Measurements from ENCODE around the gene AMY2B. TPM values are rescaled to one million over a fixed set of nuclear protein-coding genes. Genes with fewer than 3 reads are reported as not detected.
"Not testable (repeated sequence)": the region's sequence is repeated elsewhere in the genome, so short reads cannot be mapped to it uniquely, and the experiment has no call there.

AMY2B gene
- total RNA-seq, 4 donors from 2014 or later: 16.8 to 19.4 (median 17.9) TPM

GRCh38 chr1:103538226-103538625, 33.2 kb upstream of the AMY2B start:
- no peak overlapping the region for H3K4me3 ChIP-seq (ENCODE audit: low read depth, poor library complexity, severe bottlenecking)
- 94 to 96% methylated on average over 2 of the region's 2 CpGs for WGBS, 2 donors
- TF ChIP-seq POLR2A (IDR thresholded peaks at IDR 0.05) (no peak), CTCF (IDR thresholded peaks at IDR 0.05) (no peak)
- intact Hi-C loops (cut with DNase I; ENCODE audit: low total_unique reads): no loop called here
- no peak for DNase-seq (ENCODE audit: low spot score in 2 of 2)

- DNase-seq (ENCODE audit: low spot score in 2 of 2): no peak
- H3K4me3 ChIP-seq (ENCODE audit: low read depth, poor library complexity, severe bottlenecking): no peak overlapping the region
- TF ChIP-seq CTCF (IDR thresholded peaks at IDR 0.05): no peak
- TF ChIP-seq POLR2A (IDR thresholded peaks at IDR 0.05): no peak
- intact Hi-C loops (cut with DNase I; ENCODE audit: low total_unique reads): no loop called here
- WGBS, 2 donors: 95% methylated on average over 3 of the region's 3 CpGs
Measured at GRCh38 chr1:103541431-103541830, 30.0 kb upstream of the AMY2B start.

- no peak for TF ChIP-seq POLR2A (IDR thresholded peaks at IDR 0.05)
- TF ChIP-seq CTCF (IDR thresholded peaks at IDR 0.05): no peak
- DNase-seq (ENCODE audit: low spot score in 2 of 2): no peak
- WGBS, 2 donors: 93 to 95% methylated on average over 1 of the region's 1 CpG
- intact Hi-C loops (cut with DNase I; ENCODE audit: low total_unique reads): no loop called here
- H3K4me3 ChIP-seq (ENCODE audit: low read depth, poor library complexity, severe bottlenecking): no peak overlapping the region
Measured at GRCh38 chr1:103546496-103546895, 24.9 kb upstream of the AMY2B start.

GRCh38 chr1:103547840-103548239, 23.5 kb upstream of the AMY2B start:
- H3K4me3 ChIP-seq (ENCODE audit: low read depth, poor library complexity, severe bottlenecking): no peak overlapping the region
- DNase-seq (ENCODE audit: low spot score in 2 of 2): no peak
- intact Hi-C loops (cut with DNase I; ENCODE audit: low total_unique reads): no loop called here
- 90 to 95% methylated on average over 3 of the region's 3 CpGs for WGBS, 2 donors
- TF ChIP-seq CTCF (IDR thresholded peaks at IDR 0.05) (no peak), POLR2A (IDR thresholded peaks at IDR 0.05) (no peak)

GRCh38 chr1:103560427-103560826, 11.0 kb upstream of the AMY2B start:
- no peak for TF ChIP-seq POLR2A (IDR thresholded peaks at IDR 0.05)
- no peak for TF ChIP-seq CTCF (IDR thresholded peaks at IDR 0.05)
- intact Hi-C loops (cut with DNase I; ENCODE audit: low total_unique reads): no loop called here
- H3K4me3 ChIP-seq (ENCODE audit: low read depth, poor library complexity, severe bottlenecking): no peak overlapping the region
- DNase-seq (ENCODE audit: low spot score in 2 of 2): no peak

- WGBS, 2 donors: 77% methylated on average over 3 of the region's 3 CpGs
- H3K4me3 ChIP-seq (ENCODE audit: low read depth, poor library complexity, severe bottlenecking); DNase-seq (ENCODE audit: low spot score in 2 of 2); intact Hi-C loops (cut with DNase I; ENCODE audit: low total_unique reads): not testable (repeated sequence)
Measured at GRCh38 chr1:103561124-103561523, 10.3 kb upstream of the AMY2B start.

All from lower leg skin (tissue), 4 donors.